ENCODE data around the gene SLC8A3. TPM values are rescaled to one million over a fixed set of nuclear protein-coding genes. Genes with fewer than 3 reads are reported as not detected.

Gene SLC8A3
- polyA plus RNA-seq, 1 of the 3 experiments (the other 2 are of a cell fraction) = 0.26 TPM

DNA sequence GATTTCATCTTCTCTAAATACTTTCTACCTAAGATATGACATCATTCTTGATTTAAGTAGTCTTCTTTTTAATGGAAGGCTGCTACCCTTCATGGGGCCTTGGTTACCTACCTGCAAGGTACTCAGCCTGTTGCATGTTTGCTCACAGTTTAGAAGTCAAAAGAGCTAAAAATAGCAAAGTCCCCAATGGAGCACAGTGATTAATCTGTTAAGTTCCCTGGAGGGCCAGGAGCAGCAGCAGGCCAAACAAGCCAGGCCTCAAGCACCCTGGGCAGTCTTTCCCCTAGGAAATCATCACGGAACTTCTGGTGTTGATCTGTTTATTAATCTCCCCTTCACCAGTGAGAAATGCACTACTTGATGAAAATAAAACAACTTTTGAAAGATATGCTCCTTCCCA, 24.0 kb upstream of the SLC8A3 start:
- Histone ChIP-seq H3K79me2 (ENCODE audit: insufficient read depth) (no peaks in the 10 kb centered on the region), H3K4me2 (no peak overlapping the region), H3K27me3 (ENCODE audit: insufficient read depth) (no peaks in the 10 kb centered on the region), H3K4me1 (ENCODE audit: control insufficient read depth in 1 of 2, insufficient read depth in 2 of 2, low read depth in 1 of 2, low read length in 1 of 2) (peaks cover 0 to 2% of the 10 kb centered on the region in 2 experiments; a peak in 1 of 4 replicates), H3K9me2 (no peaks in the 10 kb centered on the region), H3K9ac (no peak overlapping the region), H4K20me1 (ENCODE audit: insufficient read depth) (no peaks in the 10 kb centered on the region), H3K9me3 (no peaks in the 10 kb centered on the region), H3K27ac (ENCODE audit: low read depth in 2 of 2, low read length in 1 of 2) (no peak overlapping the region), H3K4me3 (ENCODE audit: low read depth in 2 of 2, low read length in 1 of 2) (no peak overlapping the region), H2AFZ (ENCODE audit: low read depth) (no peak overlapping the region), H3K36me3 (replicated peaks in 1 of 2; ENCODE audit: control insufficient read depth in 1 of 2, insufficient read depth in 2 of 2, low read length in 1 of 2) (no peaks in the 10 kb centered on the region), H3F3A (replicated peaks; ENCODE audit: insufficient read depth) (no peaks in the 10 kb centered on the region)
- WGBS (ENCODE audit: low lambda C conversion rate) = 43% methylated on average over 1 of the region's 1 CpG
- TF ChIP-seq, protein P1, sequence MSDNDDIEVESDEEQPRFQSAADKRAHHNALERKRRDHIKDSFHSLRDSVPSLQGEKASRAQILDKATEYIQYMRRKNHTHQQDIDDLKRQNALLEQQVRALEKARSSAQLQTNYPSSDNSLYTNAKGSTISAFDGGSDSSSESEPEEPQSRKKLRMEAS (IDR thresholded peaks at IDR 0.05; ENCODE audit: low read depth) = no peak
- no peak for TF ChIP-seq EP300 (IDR thresholded peaks at IDR 0.05; ENCODE audit: borderline replicate concordance in 1 of 2, low read depth in 1 of 2, low read length in 1 of 2)
- TF ChIP-seq USF1 (IDR thresholded peaks at IDR 0.05; ENCODE audit: borderline replicate concordance, low read depth) = no peak
- no peak for TF ChIP-seq NFIC (IDR thresholded peaks at IDR 0.05; ENCODE audit: borderline replicate concordance)
- no peak for DNase-seq
- ChIA-PET POLR2A (no interaction called here), CTCF (interaction anchor here (0.9 to 1.3 kb wide), 3 partner anchors 16 to 394 kb away, joined by 3 to 4 read pairs (median 3); no protein-coding TSS in a partner anchor)

DNA sequence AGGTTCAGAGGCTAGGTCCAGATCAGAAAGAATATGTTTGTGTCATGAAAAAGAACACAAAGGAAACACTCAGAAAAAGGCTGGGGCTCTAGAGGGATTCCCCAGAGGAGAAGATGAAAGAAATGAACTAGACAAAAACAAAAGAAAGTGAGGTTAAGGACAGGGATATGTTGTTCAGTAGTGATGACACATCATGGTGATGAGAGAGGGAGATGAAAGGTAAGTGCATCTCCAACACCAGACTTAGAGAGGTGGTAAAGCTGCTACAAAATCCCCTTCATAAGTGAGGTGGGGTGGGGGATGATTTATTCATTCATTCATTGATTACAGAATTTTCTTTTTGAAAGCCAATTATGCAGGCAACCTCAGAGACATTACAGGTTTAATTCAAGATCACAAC, 19.6 kb upstream of the SLC8A3 start:
- H2AFZ ChIP-seq (ENCODE audit: low read depth) = no peak overlapping the region
- peaks cover 0 to 2% of the 10 kb centered on the region in 2 experiments; a peak in 1 of 4 replicates for H3K4me1 ChIP-seq (ENCODE audit: control insufficient read depth in 1 of 2, insufficient read depth in 2 of 2, low read depth in 1 of 2, low read length in 1 of 2)
- no peaks in the 10 kb centered on the region for H3K36me3 ChIP-seq (replicated peaks in 1 of 2; ENCODE audit: control insufficient read depth in 1 of 2, insufficient read depth in 2 of 2, low read length in 1 of 2)
- H3K79me2 ChIP-seq (ENCODE audit: insufficient read depth) = no peaks in the 10 kb centered on the region
- H4K20me1 ChIP-seq (ENCODE audit: insufficient read depth) = no peaks in the 10 kb centered on the region
- H3K9me3 ChIP-seq = no peaks in the 10 kb centered on the region
- TF ChIP-seq RCOR1 (IDR thresholded peaks at IDR 0.05; ENCODE audit: low read length) (no peak), RXRA (IDR thresholded peaks at IDR 0.05; ENCODE audit: borderline replicate concordance, low read depth) (no peak), FOSL2 (IDR thresholded peaks at IDR 0.05; ENCODE audit: borderline replicate concordance, low read depth) (no peak)
- TF ChIP-seq, protein P2, sequence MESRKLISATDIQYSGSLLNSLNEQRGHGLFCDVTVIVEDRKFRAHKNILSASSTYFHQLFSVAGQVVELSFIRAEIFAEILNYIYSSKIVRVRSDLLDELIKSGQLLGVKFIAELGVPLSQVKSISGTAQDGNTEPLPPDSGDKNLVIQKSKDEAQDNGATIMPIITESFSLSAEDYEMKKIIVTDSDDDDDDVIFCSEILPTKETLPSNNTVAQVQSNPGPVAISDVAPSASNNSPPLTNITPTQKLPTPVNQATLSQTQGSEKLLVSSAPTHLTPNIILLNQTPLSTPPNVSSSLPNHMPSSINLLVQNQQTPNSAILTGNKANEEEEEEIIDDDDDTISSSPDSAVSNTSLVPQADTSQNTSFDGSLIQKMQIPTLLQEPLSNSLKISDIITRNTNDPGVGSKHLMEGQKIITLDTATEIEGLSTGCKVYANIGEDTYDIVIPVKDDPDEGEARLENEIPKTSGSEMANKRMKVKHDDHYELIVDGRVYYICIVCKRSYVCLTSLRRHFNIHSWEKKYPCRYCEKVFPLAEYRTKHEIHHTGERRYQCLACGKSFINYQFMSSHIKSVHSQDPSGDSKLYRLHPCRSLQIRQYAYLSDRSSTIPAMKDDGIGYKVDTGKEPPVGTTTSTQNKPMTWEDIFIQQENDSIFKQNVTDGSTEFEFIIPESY (IDR thresholded peaks at IDR 0.05; ENCODE audit: borderline replicate concordance, low read depth) = no peak
- TF ChIP-seq, protein P3, sequence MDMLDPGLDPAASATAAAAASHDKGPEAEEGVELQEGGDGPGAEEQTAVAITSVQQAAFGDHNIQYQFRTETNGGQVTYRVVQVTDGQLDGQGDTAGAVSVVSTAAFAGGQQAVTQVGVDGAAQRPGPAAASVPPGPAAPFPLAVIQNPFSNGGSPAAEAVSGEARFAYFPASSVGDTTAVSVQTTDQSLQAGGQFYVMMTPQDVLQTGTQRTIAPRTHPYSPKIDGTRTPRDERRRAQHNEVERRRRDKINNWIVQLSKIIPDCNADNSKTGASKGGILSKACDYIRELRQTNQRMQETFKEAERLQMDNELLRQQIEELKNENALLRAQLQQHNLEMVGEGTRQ (IDR thresholded peaks at IDR 0.05; ENCODE audit: borderline replicate concordance, low read depth, low read length) = no peak
- no peak overlapping the region for H3K9ac ChIP-seq
- H3K27me3 ChIP-seq (ENCODE audit: insufficient read depth) = no peaks in the 10 kb centered on the region
- POLR2A ChIA-PET = no interaction called here
- DNase-seq = no peak
- CTCF ChIA-PET = no interaction called here
- no peak overlapping the region for H3K4me3 ChIP-seq (ENCODE audit: low read depth in 2 of 2, low read length in 1 of 2)
- H3F3A ChIP-seq (replicated peaks; ENCODE audit: insufficient read depth) = no peaks in the 10 kb centered on the region
- H3K9me2 ChIP-seq = no peaks in the 10 kb centered on the region
- no peak overlapping the region for H3K4me2 ChIP-seq
- no peak overlapping the region for H3K27ac ChIP-seq (ENCODE audit: low read depth in 2 of 2, low read length in 1 of 2)

Data from SK-N-SH (cell line).